K562 (cell line): Measurements from ENCODE around the gene ENTPD8. TPM values are rescaled to one million over a fixed set of nuclear protein-coding genes. Genes with fewer than 3 reads are reported as not detected.
A peak's percentile ranks its signal among the peaks of the same experiment; 100 is the strongest.

Experiments
- ARID1B ChIP-seq: fragments of 450-650 bp; IDR thresholded peaks from 2 replicates; pipeline ENCODE4 v1.6.1; 2016; ENCODE audit warnings: antibody characterized with exemption, mild to moderate bottlenecking, inconsistent platforms
- CBX1 ChIP-seq: sonication (generic); IDR thresholded peaks from 2 replicates; pipeline ENCODE4 v1.6.1; 2016; ENCODE audit warnings: antibody characterized with exemption, low read depth, mild to moderate bottlenecking
- DPF2 ChIP-seq: fragments of 450-650 bp; IDR thresholded peaks from 2 replicates; pipeline ENCODE4 v1.6.1; 2016
- ELF2 ChIP-seq: fragments of 250-450 bp; sonication (Bioruptor Pico); IDR thresholded peaks from 2 replicates; pipeline ENCODE4 v1.5.0; 2021; ENCODE audit warnings: mild to moderate bottlenecking
- JUN ChIP-seq, 2 experiments: sonication (generic) in 1 of 2; formaldehyde crosslinking in 1 of 2; IDR thresholded peaks; 2 replicates each; pipeline versions ENCODE4 v1.6.1 to v1.8.0; 2012 to 2022; ENCODE audit warnings: borderline replicate concordance in 2 of 2, mild to moderate bottlenecking in 2 of 2, improper control_type of control experiment in 1 of 2, low read depth in 1 of 2, low read length in 1 of 2, missing genetic modification reagents in 1 of 2
- KLF6 ChIP-seq: fragments of 250-450 bp; sonication (Bioruptor Pico); IDR thresholded peaks from 2 replicates; pipeline ENCODE4 v1.4.0; 2020; ENCODE audit warnings: mild to moderate bottlenecking, moderate library complexity, borderline replicate concordance
- NFIC ChIP-seq: fragments of 450-650 bp; IDR thresholded peaks from 2 replicates; pipeline ENCODE4 v1.6.1; 2017; ENCODE audit warnings: mild to moderate bottlenecking, inconsistent platforms
- POLR2AphosphoS2 ChIP-seq: IDR thresholded peaks from 2 replicates; pipeline ENCODE4 v1.6.1; 2012; ENCODE audit warnings: low read length, improper control_type of control experiment
- SMARCE1 ChIP-seq: fragments of 450-650 bp; IDR thresholded peaks from 2 replicates; pipeline ENCODE4 v1.7.1; 2016; ENCODE audit warnings: mild to moderate bottlenecking
- TEAD1 ChIP-seq, 2 experiments: fragments of 450-650 bp in 1 of 2; sonication (generic) in 1 of 2; formaldehyde crosslinking; IDR thresholded peaks; 2 replicates each; pipeline versions ENCODE4 v1.4.0 to v1.8.0; 2020 to 2022; ENCODE audit warnings: mild to moderate bottlenecking in 2 of 2, missing genetic modification reagents in 1 of 2
- ZBTB49 ChIP-seq: sonication (generic); formaldehyde crosslinking; IDR thresholded peaks from 2 replicates; pipeline ENCODE4 v1.8.0; 2022; ENCODE audit warnings: missing genetic modification reagents, mild to moderate bottlenecking, borderline replicate concordance
- ZFX ChIP-seq: sonication (generic); formaldehyde crosslinking; IDR thresholded peaks from 2 replicates; pipeline ENCODE4 v1.8.0; 2022; ENCODE audit warnings: mild to moderate bottlenecking, missing genetic modification reagents, moderate library complexity
- ZNF589 ChIP-seq: fragments of 200-800 bp; sonication (Bioruptor generic); IDR thresholded peaks from 2 replicates; pipeline ENCODE4 v1.6.1; 2016; ENCODE audit warnings: low read depth, missing genetic modification characterization, missing compliant biosample characterization
- polyA plus RNA-seq, 8 experiments: library from polyadenylated mRNA; depleted of rRNA in 4 of 8; stranded (reverse) in 5 of 8; unstranded in 3 of 8; fragments of >200 nt; fragmentation: Nextera tagmentation in 2 of 8; fragmentation: Illumina TruSeq in 1 of 8; extraction: Ambion mirVana in 2 of 8; extraction: Trizol in 1 of 8; gene quantifications; 2 replicates each; pipeline versions ENCODE4 v1.2.1 to v1.2.3, GENCODE V29; 2011 to 2014; ENCODE audit warnings: inconsistent platforms in 1 of 8, missing spikeins in 1 of 8
- total RNA-seq, 7 experiments: library from RNA; depleted of rRNA in 6 of 7; stranded (reverse); fragments of >200 nt in 6 of 7; fragmentation: Illumina TruSeq in 2 of 7; extraction: Trizol in 2 of 7; gene quantifications; 2 replicates each; pipeline versions ENCODE4 v1.2.1 to v1.2.3, GENCODE V29; 2011 to 2021; ENCODE audit warnings: low replicate concordance in 1 of 7
- TF ChIP-seq, protein P1 (sequence below): fragments of 450-650 bp; IDR thresholded peaks from 2 replicates; pipeline ENCODE4 v1.6.1; 2018; ENCODE audit warnings: mild to moderate bottlenecking, low read depth; ENCODE audit not compliant: partially characterized antibody
- TF ChIP-seq, protein P2 (sequence below): fragments of 450-650 bp; IDR thresholded peaks from 2 replicates; pipeline ENCODE4 v1.6.1; 2016; ENCODE audit warnings: low read depth, mild to moderate bottlenecking, moderate library complexity

ENTPD8 gene
- total and polyA plus RNA-seq, 9 of the 15 experiments (the other 6 are each of a cell fraction or from before 2014, with no cell fraction given), result 0.06 to 0.27 (median 0.19) TPM; not detected in 5

- TF ChIP-seq JUN (IDR thresholded peaks at IDR 0.05; ENCODE audit: borderline replicate concordance, low read depth, low read length), result 0 out of 2 replicates have a peak, but pooled peaks have one; percentile 46
- no peak for TF ChIP-seq JUN (CRISPR knock-in tag; IDR thresholded peaks at IDR 0.05; ENCODE audit: borderline replicate concordance)
- TF ChIP-seq KLF6 (CRISPR knock-in tag), result no peak
- peak in 1 of 2 experiments; percentile 74; a peak in 1 of 4 replicates for TF ChIP-seq TEAD1 (CRISPR knock-in tag; IDR thresholded peaks at IDR 0.05)
- peak; percentile 82 for TF ChIP-seq NFIC
- TF ChIP-seq SMARCE1, result peak; percentile 60; the same call in 1 of the 2 replicates
- TF ChIP-seq ELF2 (CRISPR knock-in tag), result no peak
- TF ChIP-seq DPF2, result peak; percentile 48; the same call in 1 of the 2 replicates
- peak; percentile 78 for TF ChIP-seq ZFX
- TF ChIP-seq POLR2AphosphoS2, result no peak
- TF ChIP-seq CBX1, result 0 out of 2 replicates have a peak, but pooled peaks have one; percentile 35
- peak; percentile 61 for TF ChIP-seq ARID1B
- TF ChIP-seq ZNF589 (CRISPR knock-in tag), result 0 out of 2 replicates have a peak, but pooled peaks have one; percentile 32
- TF ChIP-seq, protein P1, sequence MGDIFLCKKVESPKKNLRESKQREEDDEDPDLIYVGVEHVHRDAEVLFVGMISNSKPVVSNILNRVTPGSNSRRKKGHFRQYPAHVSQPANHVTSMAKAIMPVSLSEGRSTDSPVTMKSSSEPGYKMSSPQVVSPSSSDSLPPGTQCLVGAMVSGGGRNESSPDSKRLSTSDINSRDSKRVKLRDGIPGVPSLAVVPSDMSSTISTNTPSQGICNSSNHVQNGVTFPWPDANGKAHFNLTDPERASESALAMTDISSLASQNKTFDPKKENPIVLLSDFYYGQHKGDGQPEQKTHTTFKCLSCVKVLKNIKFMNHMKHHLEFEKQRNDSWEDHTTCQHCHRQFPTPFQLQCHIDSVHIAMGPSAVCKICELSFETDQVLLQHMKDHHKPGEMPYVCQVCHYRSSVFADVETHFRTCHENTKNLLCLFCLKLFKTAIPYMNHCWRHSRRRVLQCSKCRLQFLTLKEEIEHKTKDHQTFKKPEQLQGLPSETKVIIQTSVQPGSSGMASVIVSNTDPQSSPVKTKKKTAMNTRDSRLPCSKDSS, result no peak
- TF ChIP-seq, protein P2, sequence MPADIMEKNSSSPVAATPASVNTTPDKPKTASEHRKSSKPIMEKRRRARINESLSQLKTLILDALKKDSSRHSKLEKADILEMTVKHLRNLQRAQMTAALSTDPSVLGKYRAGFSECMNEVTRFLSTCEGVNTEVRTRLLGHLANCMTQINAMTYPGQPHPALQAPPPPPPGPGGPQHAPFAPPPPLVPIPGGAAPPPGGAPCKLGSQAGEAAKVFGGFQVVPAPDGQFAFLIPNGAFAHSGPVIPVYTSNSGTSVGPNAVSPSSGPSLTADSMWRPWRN, result no peak
- TF ChIP-seq ZBTB49, result no peak
- TF ChIP-seq, all 486 proteins: peak for 58
These were observed 29.3 kb downstream of the ENTPD8 start (continued) for GRCh38 chr9:137411645-137412380.
